Measurements from ENCODE around the gene SOWAHD.
"Not testable (repeated sequence)": the region's sequence is repeated elsewhere in the genome, so short reads cannot be mapped to it uniquely, and the experiment has no call there.

SOWAHD gene

GRCh38 chrX:119758731-119759247 lies 401 bp downstream of the SOWAHD start:
- DNase-seq (ENCODE audit: low spot score) = no peak

GRCh38 chrX:119759248-119759766 lies 919 bp downstream of the SOWAHD start:
- no peak for DNase-seq (ENCODE audit: low spot score)

- no peak for DNase-seq (ENCODE audit: low spot score)
Observed at GRCh38 chrX:119760026-119760877, 1.9 kb downstream of the SOWAHD start.

GRCh38 chrX:119762718-119763117 lies 4.3 kb downstream of the SOWAHD start:
- no peak for DNase-seq (ENCODE audit: low spot score)

- DNase-seq (ENCODE audit: low spot score) = no peak
Observed at GRCh38 chrX:119763181-119763580, 4.8 kb downstream of the SOWAHD start.

DNA sequence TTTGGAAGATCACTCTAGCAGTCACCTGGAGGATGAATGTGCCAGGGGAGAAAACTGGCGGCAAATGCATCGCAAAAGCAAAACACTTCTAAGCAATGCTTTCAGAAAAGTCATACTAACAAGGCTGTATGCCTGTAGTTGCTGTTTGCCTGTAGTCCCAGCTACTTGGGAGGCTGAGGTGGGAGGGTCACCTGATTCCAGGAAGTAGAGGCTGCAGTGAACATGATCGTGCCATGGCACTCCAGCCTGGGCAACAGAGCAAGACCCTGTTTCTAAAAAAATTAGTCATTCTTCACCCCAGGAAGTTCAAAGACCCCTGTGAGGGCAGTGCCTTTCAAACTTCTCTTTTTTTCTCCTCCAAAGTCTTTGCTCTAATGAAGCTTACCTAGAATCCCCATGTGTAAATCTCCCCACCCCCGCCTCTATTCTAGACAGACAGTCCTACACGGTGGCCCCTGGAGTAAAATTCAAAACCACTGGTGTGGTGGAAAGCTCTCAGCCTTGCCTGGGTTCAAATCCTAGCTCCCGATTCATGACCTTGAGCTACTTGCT lies 5.5 kb downstream of the SOWAHD start:
- no peak for DNase-seq (ENCODE audit: low spot score)

- not testable (repeated sequence) for DNase-seq (ENCODE audit: low spot score)
Observed at GRCh38 chrX:119768436-119768835, 10.0 kb downstream of the SOWAHD start.

DNA sequence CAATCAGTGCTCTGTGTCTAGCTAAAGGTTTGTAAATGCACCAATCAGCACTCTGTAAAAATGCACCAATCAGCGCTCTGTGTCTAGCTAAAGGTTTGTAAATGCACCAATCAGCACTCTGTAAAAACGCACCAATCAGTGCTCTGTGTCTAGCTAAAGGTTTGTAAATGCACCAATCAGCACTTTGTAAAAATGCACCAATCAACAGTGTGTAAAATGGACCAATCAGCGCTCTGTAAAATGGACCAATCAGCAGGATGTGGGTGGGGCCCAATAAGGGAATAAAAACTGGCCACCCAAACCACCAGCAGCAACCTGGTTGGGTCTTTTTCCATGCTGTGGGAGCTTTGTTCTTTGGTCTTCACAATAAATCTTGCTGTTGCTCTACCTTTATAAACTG lies 11.0 kb downstream of the SOWAHD start:
- not testable (repeated sequence) for DNase-seq (ENCODE audit: low spot score)

- no peak for DNase-seq (ENCODE audit: low spot score)
Observed at GRCh38 chrX:119775517-119776238, 17.3 kb downstream of the SOWAHD start.

GRCh38 chrX:119778829-119779228 lies 20.4 kb downstream of the SOWAHD start:
- no peak for DNase-seq (ENCODE audit: low spot score)

- no peak for DNase-seq (ENCODE audit: low spot score)
Observed at GRCh38 chrX:119783026-119783425, 24.6 kb downstream of the SOWAHD start.

DNA sequence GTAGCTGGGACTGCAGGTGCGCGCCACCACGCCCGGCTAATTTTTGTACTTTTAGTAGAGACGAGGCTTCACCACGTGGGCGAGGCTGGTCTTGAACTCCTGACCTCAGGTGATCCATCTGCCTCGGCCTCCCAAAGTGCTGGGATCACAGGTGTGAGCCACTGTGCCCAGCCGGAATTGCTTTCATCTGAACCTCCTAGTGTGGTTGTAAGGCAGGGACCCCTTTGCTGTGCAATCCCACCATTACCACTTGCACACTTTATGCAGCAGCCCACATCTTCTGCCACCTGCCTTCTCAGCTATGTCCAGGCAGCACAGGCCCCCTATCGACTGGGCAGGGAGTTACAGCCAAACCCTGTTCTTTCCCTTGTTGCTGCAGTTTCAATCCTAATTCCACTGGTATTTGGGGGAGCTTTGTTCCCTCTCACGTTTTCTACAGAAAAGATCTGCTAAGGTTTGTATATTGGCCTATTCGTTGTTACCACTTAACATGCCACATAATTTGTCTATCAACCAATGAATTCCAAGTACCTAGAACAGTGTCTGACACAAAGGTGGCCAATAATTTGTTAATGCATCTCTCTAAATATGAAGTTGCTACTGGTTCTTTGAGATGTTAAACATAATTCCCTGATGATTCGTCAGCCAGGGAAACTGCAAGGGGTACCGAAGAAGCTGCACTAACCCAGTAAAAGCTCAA lies 26.5 kb downstream of the SOWAHD start:
- DNase-seq (ENCODE audit: low spot score) = no peak

GRCh38 chrX:119790977-119791436 lies 32.6 kb downstream of the SOWAHD start:
- DNase-seq (ENCODE audit: low spot score) = no peak

DNA sequence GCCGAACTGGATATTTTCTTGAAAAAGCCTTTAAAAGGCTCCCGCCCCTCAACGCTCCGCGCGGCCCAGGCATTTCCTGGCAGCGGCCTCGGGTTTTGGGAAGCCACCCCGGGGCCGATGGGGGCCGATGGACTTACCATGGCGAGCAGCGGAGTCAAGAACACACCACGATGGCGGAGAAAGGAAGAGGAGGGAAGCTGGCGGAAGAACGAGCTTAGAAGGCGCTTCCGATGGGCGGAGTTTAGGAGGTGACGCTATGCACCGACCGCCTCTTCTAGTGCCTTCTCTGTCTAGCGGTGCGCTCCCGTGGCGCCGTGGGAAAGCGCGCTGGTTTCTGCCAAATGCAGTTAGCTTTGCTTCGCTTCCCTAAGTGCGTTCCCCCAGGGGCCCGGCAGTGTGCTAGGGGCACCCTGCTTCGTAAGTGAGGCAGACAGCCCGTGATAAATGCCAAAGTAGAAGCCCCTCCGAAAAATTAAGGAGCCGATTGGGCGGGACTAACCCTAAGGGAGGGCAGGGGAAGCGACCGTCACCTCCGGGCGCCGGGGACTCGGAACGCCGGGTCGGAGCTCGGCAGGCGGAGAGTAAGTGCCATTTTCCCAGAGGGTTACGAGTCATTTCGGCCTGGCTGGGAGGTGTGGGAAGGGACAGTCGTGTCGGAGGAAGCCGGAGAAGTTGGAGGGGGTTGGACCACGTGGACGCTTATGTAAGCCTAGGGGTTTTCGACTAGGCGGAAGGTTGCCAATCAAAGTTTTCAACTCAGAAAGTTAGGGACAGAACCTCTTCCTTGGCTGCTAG lies 33.2 kb downstream of the SOWAHD start, which contains the start of gene RPL39:
Gene RPL39 (minus strand): TSS at position 194 of the 795 bp plus-strand sequence. CDS start 54 bp downstream, at position 140.
- peak; percentile 88 for DNase-seq (ENCODE audit: low spot score)

DNA sequence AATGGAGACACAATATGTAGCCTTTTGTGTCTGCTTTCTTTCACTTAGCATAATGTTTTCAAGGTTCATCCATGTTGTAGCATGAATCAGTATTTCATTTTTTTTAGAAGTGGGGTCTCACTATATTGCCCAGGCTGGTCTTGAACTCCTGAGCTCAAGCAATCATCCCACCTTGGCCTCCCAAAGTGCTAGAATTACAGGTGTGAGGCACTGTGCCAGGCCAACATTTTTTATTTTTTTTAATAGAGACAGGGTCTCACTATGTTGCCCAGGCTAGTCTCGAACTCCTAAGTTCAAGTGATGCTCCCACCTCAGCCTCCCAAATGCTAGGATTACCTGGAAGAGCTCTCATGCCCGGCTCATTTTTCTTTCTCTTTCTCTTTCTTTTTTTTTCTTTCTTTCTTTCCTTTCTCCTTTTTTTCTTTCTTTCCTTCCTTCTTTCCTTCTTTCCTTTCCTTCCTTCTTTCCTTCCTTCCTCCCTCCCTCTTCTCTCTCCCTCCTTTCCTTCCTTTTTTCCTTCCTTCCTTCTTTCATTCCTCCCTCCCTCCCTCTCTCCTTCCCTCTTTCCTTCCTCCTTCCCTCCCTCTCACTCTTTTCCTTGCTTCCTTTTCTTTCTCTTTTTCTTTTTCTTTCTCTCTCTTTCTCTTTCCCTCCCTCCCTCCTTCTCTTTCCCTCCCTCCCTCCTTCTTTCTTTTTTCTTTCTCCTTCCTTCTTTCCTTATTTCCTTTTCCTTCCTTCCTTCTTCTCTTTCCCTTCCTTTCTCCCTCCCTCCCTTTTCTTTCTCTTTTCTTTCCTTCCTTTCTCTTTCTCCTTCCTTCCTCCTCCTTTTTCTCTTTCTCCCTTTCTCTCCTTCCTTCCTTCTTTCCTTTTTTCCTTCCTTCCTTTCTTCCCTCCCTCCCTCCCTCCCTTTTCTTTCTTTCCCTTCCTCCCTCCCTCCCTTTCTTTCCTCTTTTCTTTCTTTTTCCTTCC lies 43.1 kb downstream of the SOWAHD start:
- no peak for DNase-seq (ENCODE audit: low spot score)

DNA sequence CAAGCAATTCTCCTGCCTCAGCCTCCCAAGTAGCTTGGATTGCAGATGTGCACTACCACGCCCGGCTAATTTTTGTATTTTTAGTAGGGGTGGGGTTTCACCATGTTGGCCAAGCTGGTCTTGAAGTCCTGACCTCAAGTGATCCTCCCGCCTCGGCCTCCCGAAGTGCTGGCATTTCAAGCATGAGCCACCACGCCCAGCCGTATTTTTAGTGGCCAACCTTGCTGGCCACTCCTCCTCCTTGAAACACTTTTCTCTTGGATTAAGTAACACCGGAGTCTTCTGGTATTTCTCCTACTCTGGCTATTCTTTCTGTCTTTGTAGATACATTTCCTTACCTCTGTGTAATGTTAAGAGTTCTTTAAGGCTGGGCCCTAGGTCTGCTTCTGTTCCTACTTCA lies 44.2 kb downstream of the SOWAHD start:
- DNase-seq (ENCODE audit: low spot score) = no peak

GRCh38 chrX:119808461-119808860 lies 50.1 kb downstream of the SOWAHD start:
- DNase-seq (ENCODE audit: low spot score) = not testable (repeated sequence)

GRCh38 chrX:119809185-119809666 lies 50.8 kb downstream of the SOWAHD start:
- no peak for DNase-seq (ENCODE audit: low spot score)

Measured in putamen (tissue), 1 donor.